22Rv1 (cell line): ENCODE measurements around the gene NOVA2.

Experiments
- CTCF ChIP-seq: fragments of 450-650 bp; IDR thresholded peaks from 2 replicates; pipeline ENCODE4 v1.5.1; 2017; ENCODE audit warnings: mild to moderate bottlenecking
- ZFX ChIP-seq: fragments of 450-650 bp; IDR thresholded peaks from 2 replicates; pipeline ENCODE4 v1.6.1; 2017; ENCODE audit warnings: antibody characterized with exemption, borderline replicate concordance

GRCh38 chr19:45895519-45895972 is 78.1 kb downstream of the NOVA2 start:
- TF ChIP-seq CTCF (no peak), ZFX (no peak)
